Aorta (tissue), 5 donors: Measurements from ENCODE around the gene SCARB1. TPM values are rescaled to one million over a fixed set of nuclear protein-coding genes. Genes with fewer than 3 reads are reported as not detected.

ENCODE experiments used
- ATAC-seq: fragments of 200-7000 bp; cut with Tn5 transposase; one replicate; pipeline ENCODE4 v1.9.1; 2022; ENCODE audit warnings: moderate library complexity; ENCODE audit not compliant: low FRiP score
- DNase-seq, 2 donors: peaks; one replicate each; pipeline ENCODE4 v3.0.0-alpha.2; 2020
- H3K27ac ChIP-seq, 2 donors: one replicate each; pipeline ENCODE4 v1.5.1; 2013; ENCODE audit warnings: low read length in 2 of 2, mild to moderate bottlenecking in 2 of 2, moderate library complexity in 2 of 2, control low read depth in 1 of 2, inconsistent platforms in 1 of 2, low read depth in 1 of 2
- H3K27me3 ChIP-seq, 2 donors: one replicate each; pipeline ENCODE4 v1.6.1; 2013; ENCODE audit warnings: control low read depth in 1 of 2, low read length in 1 of 2, mild to moderate bottlenecking in 1 of 2, moderate library complexity in 1 of 2; ENCODE audit not compliant: insufficient read depth in 2 of 2, control insufficient read depth in 1 of 2
- H3K36me3 ChIP-seq, 2 donors: one replicate each; pipeline ENCODE4 v1.6.1; 2013; ENCODE audit warnings: control low read depth in 1 of 2, low read length in 1 of 2, mild to moderate bottlenecking in 1 of 2; ENCODE audit not compliant: insufficient read depth in 2 of 2, control insufficient read depth in 1 of 2
- H3K4me1 ChIP-seq, 2 donors: one replicate each; pipeline ENCODE4 v1.6.1; 2013; ENCODE audit warnings: low read length in 2 of 2, control low read depth in 1 of 2, mild to moderate bottlenecking in 1 of 2, moderate library complexity in 1 of 2; ENCODE audit not compliant: insufficient read depth in 2 of 2, control insufficient read depth in 1 of 2
- H3K4me3 ChIP-seq, 2 donors: one replicate each; pipeline ENCODE4 v1.5.1; 2013; ENCODE audit warnings: low read length in 2 of 2, control low read depth in 1 of 2, mild to moderate bottlenecking in 1 of 2
- H3K9me3 ChIP-seq: one replicate; pipeline ENCODE4 v1.6.1; 2013; ENCODE audit warnings: mild to moderate bottlenecking, low read length; ENCODE audit not compliant: control insufficient read depth
- WGBS, 2 donors: extraction: QIAGEN DNeasy Blood & Tissue Kit; methylation state at CpG; one replicate each; pipeline ENCODE4 v1.1.7; 2013; 5-methylcytosine and 5-hydroxymethylcytosine counted together
- intact Hi-C, 2 donors: fragments of 100-400 bp; cut with DNase I; formaldehyde crosslinking; loops; one replicate each; pipeline versions ENCODE4 v1.14.2 to v1.15.0; 2022
- polyA plus RNA-seq, 2 donors: library from polyadenylated mRNA; stranded (reverse); fragments of 200-250 nt; gene quantifications; one replicate each; pipeline ENCODE4 v1.2.3, GENCODE V29; 2013
- total RNA-seq, 2 donors: library from RNA; stranded (reverse); fragmentation: NEBNext Ultra II Directional; extraction: Animal tissue kit (Norgen Biotek cat#: 25700); gene quantifications; one replicate each; pipeline ENCODE4 v1.2.1, GENCODE V29; 2021
- donor health status: healthy with polysubstance abuse.
- donor health status: Bipolar disorder and iron deficiency.
- donor health status: DM: no; HTN: no; CAD: no.
- donor health status: DM: no; HTN: no; CAD: no.
- donor health status: DM: yes; HTN: yes; CAD: no.

SCARB1 gene
- total and polyA plus RNA-seq, 4 donors: 6.6 to 38.5 (median 11.9) TPM

GRCh38 chr12:124842073-124842749, 21.5 kb downstream of the SCARB1 start:
- ATAC-seq: no peak
- no peak overlapping the region for H3K4me3 ChIP-seq
- H3K36me3 ChIP-seq: no peaks in the 10 kb centered on the region
- no peak for DNase-seq
- intact Hi-C loops: no loop called here
- no peak overlapping the region for H3K27ac ChIP-seq
- 85 to 87% methylated on average over 14 of the region's 14 CpGs for WGBS, 2 donors
- no peaks in the 10 kb centered on the region for H3K27me3 ChIP-seq
- H3K9me3 ChIP-seq: no peaks in the 10 kb centered on the region
- H3K4me1 ChIP-seq: no peaks in the 10 kb centered on the region

GRCh38 chr12:124841558-124841945, 22.1 kb downstream of the SCARB1 start:
- Histone ChIP-seq H3K36me3 (no peaks in the 10 kb centered on the region), H3K27ac (no peak overlapping the region), H3K9me3 (no peaks in the 10 kb centered on the region), H3K4me3 (no peak overlapping the region), H3K4me1 (no peaks in the 10 kb centered on the region), H3K27me3 (no peaks in the 10 kb centered on the region)
- WGBS, 2 donors: 92 to 96% methylated on average over 7 of the region's 7 CpGs
- ATAC-seq (no peak), DNase-seq (no peak)
- intact Hi-C loops: no loop called here

- no peaks in the 10 kb centered on the region for H3K36me3 ChIP-seq
- intact Hi-C loops: no loop called here
- no peak overlapping the region for H3K27ac ChIP-seq
- ATAC-seq (peak; percentile 58), DNase-seq (peak in 1 of 2 donors; percentile 76)
- no peaks in the 10 kb centered on the region for H3K27me3 ChIP-seq
- no peaks in the 10 kb centered on the region for H3K4me1 ChIP-seq
- no peak overlapping the region for H3K4me3 ChIP-seq
- WGBS, 2 donors: 29 to 32% methylated on average over 13 to 16 of the region's 16 CpGs
- H3K9me3 ChIP-seq: no peaks in the 10 kb centered on the region
These were observed 25.5 kb downstream of the SCARB1 start for GRCh38 chr12:124837958-124838803.

GRCh38 chr12:124837249-124837897, 26.3 kb downstream of the SCARB1 start:
- ATAC-seq (no peak), DNase-seq (no peak)
- no peak overlapping the region for H3K27ac ChIP-seq
- no peaks in the 10 kb centered on the region for H3K27me3 ChIP-seq
- 87 to 88% methylated on average over 4 of the region's 4 CpGs for WGBS, 2 donors
- no peaks in the 10 kb centered on the region for H3K9me3 ChIP-seq
- no peak overlapping the region for H3K4me3 ChIP-seq
- H3K36me3 ChIP-seq: no peaks in the 10 kb centered on the region
- intact Hi-C loops: no loop called here
- no peaks in the 10 kb centered on the region for H3K4me1 ChIP-seq

GRCh38 chr12:124836759-124837158, 26.9 kb downstream of the SCARB1 start:
- Histone ChIP-seq H3K4me1 (no peaks in the 10 kb centered on the region), H3K4me3 (no peak overlapping the region), H3K27me3 (no peaks in the 10 kb centered on the region), H3K27ac (no peak overlapping the region), H3K36me3 (no peaks in the 10 kb centered on the region), H3K9me3 (no peaks in the 10 kb centered on the region)
- intact Hi-C loops: no loop called here
- ATAC-seq (no peak), DNase-seq (no peak)
- WGBS, 2 donors: 93 to 96% methylated on average over 6 of the region's 6 CpGs

- Histone ChIP-seq H3K27ac (no peak overlapping the region), H3K4me3 (no peak overlapping the region), H3K36me3 (no peaks in the 10 kb centered on the region), H3K4me1 (no peaks in the 10 kb centered on the region), H3K9me3 (no peaks in the 10 kb centered on the region), H3K27me3 (no peaks in the 10 kb centered on the region)
- DNase-seq (no peak), ATAC-seq (no peak)
- intact Hi-C loops: no loop called here
- WGBS, 2 donors: 84 to 94% methylated on average over 17 of the region's 17 CpGs
These were observed 27.8 kb downstream of the SCARB1 start for GRCh38 chr12:124835656-124836410.

GRCh38 chr12:124834822-124835221, 28.8 kb downstream of the SCARB1 start:
- Histone ChIP-seq H3K4me1 (no peaks in the 10 kb centered on the region), H3K9me3 (no peaks in the 10 kb centered on the region), H3K27me3 (no peaks in the 10 kb centered on the region), H3K4me3 (no peak overlapping the region), H3K27ac (no peak overlapping the region), H3K36me3 (no peaks in the 10 kb centered on the region)
- WGBS, 2 donors: 77 to 84% methylated on average over 9 of the region's 9 CpGs
- intact Hi-C loops: no loop called here
- DNase-seq (no peak), ATAC-seq (no peak)

- Histone ChIP-seq H3K36me3 (no peaks in the 10 kb centered on the region), H3K4me1 (no peaks in the 10 kb centered on the region), H3K4me3 (no peak overlapping the region), H3K27ac (no peak overlapping the region), H3K9me3 (no peaks in the 10 kb centered on the region), H3K27me3 (no peaks in the 10 kb centered on the region)
- 64 to 92% methylated on average over 18 of the region's 18 CpGs for WGBS, 2 donors
- DNase-seq: no peak
- peak; percentile 37 for ATAC-seq
- intact Hi-C loops: no loop called here
These were observed 30.0 kb downstream of the SCARB1 start for GRCh38 chr12:124833693-124834122.
